KOPT-K1 (cell line): Measurements from ENCODE around the gene ADGRG2.

Experiments
- H3K27ac ChIP-seq: fragments of 200-600 bp; sonication (generic); 2 replicates; pipeline ENCODE4 v1.5.1; 2016; ENCODE audit warnings: antibody characterized with exemption, mild to moderate bottlenecking, low read depth, low read length; ENCODE audit not compliant: poor library complexity, severe bottlenecking
- H3K36me3 ChIP-seq: fragments of 200-600 bp; sonication (generic); 2 replicates; pipeline ENCODE4 v1.5.1; 2017; ENCODE audit warnings: antibody characterized with exemption, mild to moderate bottlenecking, low read length, moderate library complexity; ENCODE audit not compliant: insufficient read depth
- H3K9me3 ChIP-seq: fragments of 200-600 bp; sonication (generic); 2 replicates; pipeline ENCODE4 v1.5.1; 2017; ENCODE audit warnings: antibody characterized with exemption, low read length, mild to moderate bottlenecking; ENCODE audit not compliant: insufficient read depth, poor library complexity, severe bottlenecking

The ADGRG2 gene

GRCh38 chrX:18970465-18970864, 151.8 kb downstream of the ADGRG2 start:
- no peaks in the 10 kb centered on the region for H3K36me3 ChIP-seq
- H3K27ac ChIP-seq = no peak overlapping the region
- no peaks in the 10 kb centered on the region for H3K9me3 ChIP-seq

GRCh38 chrX:18966624-18967023, 155.6 kb downstream of the ADGRG2 start:
- Histone ChIP-seq H3K9me3 (no peaks in the 10 kb centered on the region), H3K27ac (no peak overlapping the region), H3K36me3 (no peaks in the 10 kb centered on the region)

GRCh38 chrX:18964901-18965300, 157.4 kb downstream of the ADGRG2 start:
- Histone ChIP-seq H3K9me3 (no peaks in the 10 kb centered on the region), H3K27ac (no peak overlapping the region), H3K36me3 (no peaks in the 10 kb centered on the region)

GRCh38 chrX:18964026-18964425, 158.2 kb downstream of the ADGRG2 start:
- Histone ChIP-seq H3K9me3 (no peaks in the 10 kb centered on the region), H3K27ac (no peak overlapping the region), H3K36me3 (no peaks in the 10 kb centered on the region)

GRCh38 chrX:18962329-18962728, 159.9 kb downstream of the ADGRG2 start:
- no peaks in the 10 kb centered on the region for H3K9me3 ChIP-seq
- H3K27ac ChIP-seq = no peak overlapping the region
- H3K36me3 ChIP-seq = no peaks in the 10 kb centered on the region

- Histone ChIP-seq H3K9me3 (no peaks in the 10 kb centered on the region), H3K27ac (no peak overlapping the region), H3K36me3 (no peaks in the 10 kb centered on the region)
Observed at GRCh38 chrX:18961686-18962085, 160.6 kb downstream of the ADGRG2 start.

- no peak overlapping the region for H3K27ac ChIP-seq
- no peaks in the 10 kb centered on the region for H3K9me3 ChIP-seq
- H3K36me3 ChIP-seq = 0 out of 2 replicates have a peak, but pooled peaks cover 6% of the 10 kb centered on the region
Observed at GRCh38 chrX:18956303-18957032, 165.8 kb downstream of the ADGRG2 start.

GRCh38 chrX:18955676-18956075, 166.6 kb downstream of the ADGRG2 start:
- H3K36me3 ChIP-seq = 0 out of 2 replicates have a peak, but pooled peaks cover 14% of the 10 kb centered on the region
- H3K9me3 ChIP-seq = no peaks in the 10 kb centered on the region
- no peak overlapping the region for H3K27ac ChIP-seq

GRCh38 chrX:18951032-18951431, 171.2 kb downstream of the ADGRG2 start:
- Histone ChIP-seq H3K36me3 (peaks cover 31% of the 10 kb centered on the region), H3K27ac (no peak overlapping the region), H3K9me3 (no peaks in the 10 kb centered on the region)

- Histone ChIP-seq H3K9me3 (no peaks in the 10 kb centered on the region), H3K36me3 (peaks cover 33% of the 10 kb centered on the region), H3K27ac (no peak overlapping the region)
Observed at GRCh38 chrX:18949944-18950301, 172.3 kb downstream of the ADGRG2 start.

- Histone ChIP-seq H3K36me3 (peaks cover 38% of the 10 kb centered on the region), H3K9me3 (no peaks in the 10 kb centered on the region), H3K27ac (no peak overlapping the region)
Observed at GRCh38 chrX:18949291-18949943, 172.9 kb downstream of the ADGRG2 start.

- Histone ChIP-seq H3K27ac (no peak overlapping the region), H3K9me3 (no peaks in the 10 kb centered on the region), H3K36me3 (peaks cover 49% of the 10 kb centered on the region)
Observed at GRCh38 chrX:18946611-18947010, 175.7 kb downstream of the ADGRG2 start.

GRCh38 chrX:18946157-18946556, 176.1 kb downstream of the ADGRG2 start:
- Histone ChIP-seq H3K27ac (no peak overlapping the region), H3K36me3 (peaks cover 49% of the 10 kb centered on the region), H3K9me3 (no peaks in the 10 kb centered on the region)

GRCh38 chrX:18945483-18945882, 176.8 kb downstream of the ADGRG2 start:
- Histone ChIP-seq H3K36me3 (peaks cover 47% of the 10 kb centered on the region), H3K27ac (no peak overlapping the region), H3K9me3 (no peaks in the 10 kb centered on the region)

- Histone ChIP-seq H3K27ac (no peak overlapping the region), H3K36me3 (peaks cover 41% of the 10 kb centered on the region), H3K9me3 (no peaks in the 10 kb centered on the region)
Observed at GRCh38 chrX:18944482-18944881, 177.8 kb downstream of the ADGRG2 start.

GRCh38 chrX:18941896-18942295, 180.4 kb downstream of the ADGRG2 start:
- H3K9me3 ChIP-seq = no peaks in the 10 kb centered on the region
- H3K36me3 ChIP-seq = peaks cover 51% of the 10 kb centered on the region

More at GRCh38 chrX:18941896-18942295, 180.4 kb downstream of the ADGRG2 start:
- H3K27ac ChIP-seq = no peak overlapping the region
